Activated CD8-positive, alpha-beta T cell treated with anti-CD3 and anti-CD28 coated beads, Interleukin-2, amount 10 ng/mL, durations not matched to agents 7 days and 5 days (primary cell): ENCODE data around the gene CDKN2AIP. TPM values are rescaled to one million over a fixed set of nuclear protein-coding genes. Genes with fewer than 3 reads are reported as not detected.

ENCODE experiments used
- ATAC-seq: fragments of 150-1000 bp; cut with Tn5 transposase; one replicate; pipeline ENCODE4 v1.10.0; 2021; ENCODE audit warnings: moderate library complexity
- CTCF ChIA-PET: fragments of 350-600 bp; sonication (Branson Sonifier 250); formaldehyde crosslinking; loops from one replicate; lab custom pipeline; 2021; ENCODE audit warnings: antibody characterized with exemption; lab: Charles Lee
- POLR2A ChIA-PET: fragments of 350-600 bp; sonication (Branson Sonifier 250); formaldehyde crosslinking; loops from one replicate; lab custom pipeline; 2021; ENCODE audit warnings: antibody characterized with exemption; lab: Charles Lee
- DNase-seq: peaks from one replicate; pipeline ENCODE4 v3.0.0-alpha.2; 2020
- H3K27ac Mint-ChIP-seq: one replicate; pipeline ENCODE4 v1.8.0; 2021; ENCODE audit warnings: mild to moderate bottlenecking, mixed read lengths
- H3K27me3 Mint-ChIP-seq: one replicate; pipeline ENCODE4 v1.8.0; 2021; ENCODE audit warnings: low read depth, mixed read lengths
- H3K36me3 Mint-ChIP-seq: one replicate; pipeline ENCODE4 v1.8.0; 2021; ENCODE audit warnings: low read depth, mixed read lengths
- H3K4me1 Mint-ChIP-seq: one replicate; pipeline ENCODE4 v1.8.0; 2021; ENCODE audit warnings: low read depth, mixed read lengths
- H3K4me3 Mint-ChIP-seq: one replicate; pipeline ENCODE4 v1.8.0; 2021; ENCODE audit warnings: mild to moderate bottlenecking, mixed read lengths
- H3K9me3 Mint-ChIP-seq: one replicate; pipeline ENCODE4 v1.8.0; 2022; ENCODE audit warnings: mixed read lengths; ENCODE audit not compliant: insufficient read depth
- total RNA-seq, 2 experiments: library from RNA; stranded (reverse); gene quantifications; one replicate each; pipeline ENCODE4 v1.2.3, GENCODE V29; 2021

The CDKN2AIP gene
- total RNA-seq, result 10 to 100 TPM; 27.6 to 30.2 TPM

GRCh38 chr4:183444214-183445096 lies at the start of gene CDKN2AIP:
TSS of gene CDKN2AIP (plus strand) at chr4:183444636. CDS start at chr4:183444798, 162 bp downstream.
- H3K36me3 Mint-ChIP-seq, result peaks cover 37% of the 10 kb centered on the region
- DNase-seq (peak; percentile 94), ATAC-seq (peak; percentile 90)
- H3K4me3 Mint-ChIP-seq, result peak within 1 kb of the TSS; percentile 94
- no peaks in the 10 kb centered on the region for H3K9me3 Mint-ChIP-seq
- peak within 1 kb of the TSS; percentile 96 for H3K27ac Mint-ChIP-seq
- no peaks in the 10 kb centered on the region for H3K27me3 Mint-ChIP-seq
- POLR2A ChIA-PET, result interaction anchor here (0.8 to 2.5 kb wide), 15 partner anchors 10 to 1290 kb away, joined by 3 to 43 read pairs (median 4); partner anchors contain the start of genes CENPU and ING2
- peaks cover 43% of the 10 kb centered on the region for H3K4me1 Mint-ChIP-seq
- CTCF ChIA-PET, result interaction anchor here (0.8 to 2.5 kb wide), 6 partner anchors 8 to 216 kb away, joined by 3 to 11 read pairs (median 4); no protein-coding TSS in a partner anchor

GRCh38 chr4:183395395-183395794 lies 49.0 kb upstream of the CDKN2AIP start:
- POLR2A ChIA-PET, result interaction anchor here (0.7 kb wide), 1 partner anchor 50 kb away, joined by 4 read pairs; no protein-coding TSS in a partner anchor
- Mint-ChIP-seq H3K4me3 (no peak overlapping the region), H3K36me3 (no peaks in the 10 kb centered on the region), H3K4me1 (peaks cover 38% of the 10 kb centered on the region), H3K27ac (no peak overlapping the region), H3K27me3 (peaks cover 20% of the 10 kb centered on the region), H3K9me3 (no peaks in the 10 kb centered on the region)
- no peak for DNase-seq
- no peak for ATAC-seq
- CTCF ChIA-PET, result interaction anchor here (1.1 to 2.4 kb wide), 2 partner anchors 12 to 134 kb away, joined by 3 to 9 read pairs; no protein-coding TSS in a partner anchor

GRCh38 chr4:183396227-183396637 lies 48.2 kb upstream of the CDKN2AIP start:
- no peaks in the 10 kb centered on the region for H3K36me3 Mint-ChIP-seq
- no peak overlapping the region for H3K27ac Mint-ChIP-seq
- POLR2A ChIA-PET, result interaction anchor here (0.7 kb wide), 1 partner anchor 49 kb away, joined by 4 read pairs; no protein-coding TSS in a partner anchor
- DNase-seq (no peak), ATAC-seq (no peak)
- CTCF ChIA-PET, result interaction anchor here (1.1 to 2.4 kb wide), 3 partner anchors 11 to 136 kb away, joined by 3 to 9 read pairs (median 3); no protein-coding TSS in a partner anchor
- peaks cover 38% of the 10 kb centered on the region for H3K4me1 Mint-ChIP-seq
- H3K27me3 Mint-ChIP-seq, result peaks cover 18% of the 10 kb centered on the region
- H3K4me3 Mint-ChIP-seq, result no peak overlapping the region
- no peaks in the 10 kb centered on the region for H3K9me3 Mint-ChIP-seq

- ChIA-PET CTCF (interaction anchor here (0.6 to 1.5 kb wide), 7 partner anchors 10 to 479 kb away, joined by 3 to 6 read pairs (median 3); no protein-coding TSS in a partner anchor), POLR2A (no interaction called here)
- ATAC-seq (no peak), DNase-seq (no peak)
- Mint-ChIP-seq H3K27ac (peak overlapping the region; percentile 28), H3K4me1 (peaks cover 31% of the 10 kb centered on the region), H3K9me3 (no peaks in the 10 kb centered on the region), H3K4me3 (peak overlapping the region; percentile 77), H3K27me3 (peaks cover 22% of the 10 kb centered on the region), H3K36me3 (no peaks in the 10 kb centered on the region)
Measured at GRCh38 chr4:183397741-183398297, 46.6 kb upstream of the CDKN2AIP start.

- peak overlapping the region; percentile 80 for H3K27ac Mint-ChIP-seq
- DNase-seq (peak; percentile 76), ATAC-seq (peak; percentile 94)
- no peaks in the 10 kb centered on the region for H3K9me3 Mint-ChIP-seq
- peaks cover 31% of the 10 kb centered on the region for H3K4me1 Mint-ChIP-seq
- H3K27me3 Mint-ChIP-seq, result peaks cover 22% of the 10 kb centered on the region
- no peaks in the 10 kb centered on the region for H3K36me3 Mint-ChIP-seq
- ChIA-PET POLR2A (no interaction called here), CTCF (interaction anchor here (0.6 to 1.5 kb wide), 7 partner anchors 9 to 480 kb away, joined by 3 to 6 read pairs (median 3); no protein-coding TSS in a partner anchor)
- H3K4me3 Mint-ChIP-seq, result peak overlapping the region; percentile 77
Measured at GRCh38 chr4:183398298-183399125, 45.9 kb upstream of the CDKN2AIP start.

- ChIA-PET POLR2A (no interaction called here), CTCF (interaction anchor here (0.8 to 1.5 kb wide), 4 partner anchors 47 to 480 kb away, joined by 3 to 4 read pairs (median 4); no protein-coding TSS in a partner anchor)
- ATAC-seq (peak; percentile 16), DNase-seq (no peak)
- Mint-ChIP-seq H3K36me3 (no peaks in the 10 kb centered on the region), H3K9me3 (no peaks in the 10 kb centered on the region), H3K27ac (peak overlapping the region; percentile 36), H3K4me1 (peaks cover 31% of the 10 kb centered on the region), H3K27me3 (peaks cover 24% of the 10 kb centered on the region), H3K4me3 (peak overlapping the region; percentile 77)
Measured at GRCh38 chr4:183399126-183399522, 45.3 kb upstream of the CDKN2AIP start.

- ChIA-PET CTCF (interaction anchor here (0.8 kb wide), 1 partner anchor 48 kb away, joined by 3 read pairs; no protein-coding TSS in a partner anchor), POLR2A (no interaction called here)
- Mint-ChIP-seq H3K4me3 (no peak overlapping the region), H3K9me3 (no peaks in the 10 kb centered on the region), H3K27ac (no peak overlapping the region), H3K4me1 (peaks cover 31% of the 10 kb centered on the region), H3K36me3 (no peaks in the 10 kb centered on the region), H3K27me3 (peaks cover 24% of the 10 kb centered on the region)
- DNase-seq (no peak), ATAC-seq (no peak)
Measured at GRCh38 chr4:183399616-183400015, 44.8 kb upstream of the CDKN2AIP start.

- no peak for ATAC-seq
- CTCF ChIA-PET, result interaction anchor here (0.8 kb wide), 1 partner anchor 48 kb away, joined by 3 read pairs; no protein-coding TSS in a partner anchor
- Mint-ChIP-seq H3K27me3 (peaks cover 24% of the 10 kb centered on the region), H3K36me3 (no peaks in the 10 kb centered on the region), H3K27ac (no peak overlapping the region), H3K4me1 (peaks cover 31% of the 10 kb centered on the region), H3K9me3 (no peaks in the 10 kb centered on the region), H3K4me3 (no peak overlapping the region)
- DNase-seq, result no peak
- POLR2A ChIA-PET, result no interaction called here
Measured at GRCh38 chr4:183400035-183400434, 44.4 kb upstream of the CDKN2AIP start.

GRCh38 chr4:183401473-183401872 lies 43.0 kb upstream of the CDKN2AIP start:
- CTCF ChIA-PET, result no interaction called here
- no peak for ATAC-seq
- Mint-ChIP-seq H3K4me3 (no peak overlapping the region), H3K9me3 (no peaks in the 10 kb centered on the region), H3K27ac (no peak overlapping the region), H3K4me1 (peaks cover 28% of the 10 kb centered on the region), H3K36me3 (no peaks in the 10 kb centered on the region), H3K27me3 (peaks cover 24% of the 10 kb centered on the region)
- DNase-seq, result no peak
- POLR2A ChIA-PET, result no interaction called here

- Mint-ChIP-seq H3K4me3 (no peak overlapping the region), H3K9me3 (no peaks in the 10 kb centered on the region), H3K27me3 (peaks cover 24% of the 10 kb centered on the region), H3K27ac (no peak overlapping the region), H3K4me1 (peaks cover 23% of the 10 kb centered on the region), H3K36me3 (no peaks in the 10 kb centered on the region)
- ChIA-PET POLR2A (no interaction called here), CTCF (no interaction called here)
- ATAC-seq (no peak), DNase-seq (no peak)
Measured at GRCh38 chr4:183402771-183403170, 41.7 kb upstream of the CDKN2AIP start.

GRCh38 chr4:183403486-183403885 lies 41.0 kb upstream of the CDKN2AIP start:
- Mint-ChIP-seq H3K4me3 (no peak overlapping the region), H3K27me3 (peaks cover 24% of the 10 kb centered on the region), H3K4me1 (peaks cover 23% of the 10 kb centered on the region), H3K9me3 (no peaks in the 10 kb centered on the region), H3K36me3 (no peaks in the 10 kb centered on the region), H3K27ac (no peak overlapping the region)
- DNase-seq (no peak), ATAC-seq (no peak)
- ChIA-PET CTCF (no interaction called here), POLR2A (no interaction called here)
